Measurements from ENCODE around the gene HEATR5A.

DNA sequence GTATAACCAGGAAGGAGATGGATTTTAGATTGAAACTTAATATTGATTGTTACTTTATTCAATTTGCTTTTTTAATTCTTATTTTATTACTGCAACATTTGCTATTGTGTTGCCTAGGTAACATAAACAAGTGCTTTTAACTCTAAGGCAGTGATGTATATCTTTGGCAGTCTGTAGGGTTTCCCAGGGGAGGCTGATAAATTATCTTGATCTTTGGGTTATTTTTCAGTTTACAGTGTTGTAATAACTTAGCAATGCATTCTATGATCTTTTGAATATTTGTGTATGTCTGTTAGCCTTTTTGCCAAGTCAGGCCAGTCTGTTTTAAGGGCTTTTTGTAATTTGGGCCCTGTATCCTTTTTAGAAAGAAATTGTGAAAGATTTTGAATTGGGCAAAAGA, 44.8 kb upstream of the HEATR5A start:
- TF ChIP-seq CTCF (IDR thresholded peaks at IDR 0.05; ENCODE audit: low read depth, low read length) = no peak
- TF ChIP-seq EZH2phosphoT487 (IDR thresholded peaks at IDR 0.05; ENCODE audit: low read depth) = no peak

Measured in OCI-LY3 (cell line).